A549 treated with CORT108297 at 1 μM for 4 hours (cell line): ENCODE results near the gene CMA1. TPM values are rescaled to one million over a fixed set of nuclear protein-coding genes. Genes with fewer than 3 reads are reported as not detected.

Source experiments
- total RNA-seq: library from RNA; stranded (reverse); fragments of 200-300 nt; extraction: Qiagen RNA extraction; gene quantifications from 5 replicates; pipeline ENCODE4 v1.2.3, GENCODE V29; 2022

The CMA1 gene
- total RNA-seq = not detected in 5 replicates

GRCh38 chr14:24508155-24508840 lies at the start of gene CMA1:
TSS of gene CMA1 (minus strand) at chr14:24508265. CDS start at chr14:24508235, 30 bp downstream.

Other genes starting within 250 kb of the CMA1 start
- 0.65 to 1.3 TPM (median 1.1 TPM) in 5 replicates for gene TGM1, start 245.1 kb downstream of the CMA1 start, total RNA-seq
- gene RABGGTA, start 236.7 kb downstream of the CMA1 start, total RNA-seq = 14.9 to 18.6 TPM (median 18.0 TPM) in 5 replicates
- 11.3 to 14.7 TPM (median 12.9 TPM) in 5 replicates for gene DHRS1, start 208.5 kb downstream of the CMA1 start, total RNA-seq
- gene NOP9, start 208.4 kb downstream of the CMA1 start, total RNA-seq = 14.5 to 19.5 TPM (median 17.5 TPM) in 5 replicates
- gene CIDEB, start 200.3 kb downstream of the CMA1 start, total RNA-seq = 0.18 to 0.66 TPM (median 0.20 TPM) in 5 replicates
- gene LTB4R2, start 198.1 kb downstream of the CMA1 start, total RNA-seq = 2.2 to 6.0 TPM (median 5.7 TPM) in 5 replicates
- gene LTB4R, start 196.8 kb downstream of the CMA1 start, total RNA-seq = 3.7 to 7.0 TPM (median 6.4 TPM) in 5 replicates
- gene ADCY4, start 173.2 kb downstream of the CMA1 start, total RNA-seq = not detected in 5 replicates
- gene RIPK3, start 168.3 kb downstream of the CMA1 start, total RNA-seq = not detected in 5 replicates
- 0.10 to 0.41 TPM (median 0.23 TPM) in 5 replicates for gene NFATC4, start 140.1 kb downstream of the CMA1 start, total RNA-seq
- 0.15 to 0.25 TPM (median 0.21 TPM) in 5 replicates for gene NYNRIN, start 109.3 kb downstream of the CMA1 start, total RNA-seq
- 0.81 to 1.5 TPM (median 1.4 TPM) in 5 replicates for gene CBLN3, start 78.6 kb downstream of the CMA1 start, total RNA-seq
- 23.0 to 32.2 TPM (median 27.1 TPM) in 5 replicates for gene KHNYN, start 78.3 kb downstream of the CMA1 start, total RNA-seq
- 42.4 to 55.2 TPM (median 51.6 TPM) in 5 replicates for gene SDR39U1, start 65.5 kb downstream of the CMA1 start, total RNA-seq
- gene CTSG, start 68.0 kb upstream of the CMA1 start, total RNA-seq = not detected in 5 replicates
- not detected in 5 replicates for gene GZMH, start 101.4 kb upstream of the CMA1 start, total RNA-seq
- not detected in 5 replicates for gene GZMB, start 125.9 kb upstream of the CMA1 start, total RNA-seq